ENCODE results near the gene SPCS1.

- TF ChIP-seq ZNF274 (IDR thresholded peaks at IDR 0.05; ENCODE audit: low read depth, low read length) (no peak), YY1 (IDR thresholded peaks at IDR 0.05; ENCODE audit: insufficient read depth, insufficient read length) (no peak), SUZ12 (IDR thresholded peaks at IDR 0.05; ENCODE audit: extremely low read depth, insufficient read depth, insufficient read length) (no peak)
These were observed 8.3 kb upstream of the SPCS1 start for GRCh38 chr3:52697632-52697965.
